ENCODE data around the gene QSOX1. TPM values are rescaled to one million over a fixed set of nuclear protein-coding genes. Genes with fewer than 3 reads are reported as not detected.

The QSOX1 gene
- polyA plus RNA-seq, 1 donor = 50.2 TPM

DNA sequence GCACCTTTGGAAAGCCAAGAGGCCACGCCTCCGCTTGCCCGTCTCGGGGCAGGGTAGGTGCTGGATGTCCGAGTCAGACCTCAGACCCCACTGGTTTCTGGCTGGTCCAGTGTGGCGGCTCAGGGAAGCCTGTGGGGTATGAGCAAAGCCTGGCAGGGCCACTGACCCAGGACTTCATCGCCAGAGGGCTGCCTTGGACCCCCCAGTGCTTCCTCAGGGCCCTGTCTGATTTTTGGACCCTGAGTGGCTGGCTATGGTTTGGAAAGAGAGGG is 95.8 kb downstream of the QSOX1 start:
- DNase-seq = no peak

DNA sequence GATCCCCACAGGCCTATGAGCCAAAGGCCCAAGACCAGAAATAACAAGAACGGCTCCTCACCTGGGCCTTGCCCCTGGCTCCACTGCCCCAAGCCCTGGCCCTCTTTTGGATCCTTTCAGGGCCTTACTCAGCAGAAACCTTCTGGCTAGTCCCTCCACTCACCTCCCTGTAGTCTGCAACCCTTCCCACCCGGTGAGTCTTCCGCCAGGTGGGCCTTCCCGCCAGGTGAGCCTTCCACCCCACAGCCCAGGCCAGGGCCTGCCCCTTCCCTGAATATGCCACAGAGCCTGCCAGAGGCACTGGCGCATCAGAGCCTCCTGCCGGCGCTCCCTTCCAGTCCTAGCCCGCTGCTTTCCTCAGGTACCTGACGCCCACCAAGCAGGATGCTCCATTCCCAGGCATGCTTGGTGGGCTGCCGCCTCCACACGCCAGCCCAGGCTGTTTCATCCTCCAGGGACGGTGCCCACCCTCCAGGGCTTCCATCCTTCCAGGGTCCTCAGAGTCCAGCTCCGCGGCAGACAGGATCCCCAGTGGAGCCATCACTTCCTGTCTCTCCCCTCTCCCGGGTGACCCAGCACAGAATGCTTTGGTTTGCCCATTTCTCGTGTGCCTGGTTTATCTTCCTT is 96.3 kb downstream of the QSOX1 start:
- DNase-seq = no peak

DNA sequence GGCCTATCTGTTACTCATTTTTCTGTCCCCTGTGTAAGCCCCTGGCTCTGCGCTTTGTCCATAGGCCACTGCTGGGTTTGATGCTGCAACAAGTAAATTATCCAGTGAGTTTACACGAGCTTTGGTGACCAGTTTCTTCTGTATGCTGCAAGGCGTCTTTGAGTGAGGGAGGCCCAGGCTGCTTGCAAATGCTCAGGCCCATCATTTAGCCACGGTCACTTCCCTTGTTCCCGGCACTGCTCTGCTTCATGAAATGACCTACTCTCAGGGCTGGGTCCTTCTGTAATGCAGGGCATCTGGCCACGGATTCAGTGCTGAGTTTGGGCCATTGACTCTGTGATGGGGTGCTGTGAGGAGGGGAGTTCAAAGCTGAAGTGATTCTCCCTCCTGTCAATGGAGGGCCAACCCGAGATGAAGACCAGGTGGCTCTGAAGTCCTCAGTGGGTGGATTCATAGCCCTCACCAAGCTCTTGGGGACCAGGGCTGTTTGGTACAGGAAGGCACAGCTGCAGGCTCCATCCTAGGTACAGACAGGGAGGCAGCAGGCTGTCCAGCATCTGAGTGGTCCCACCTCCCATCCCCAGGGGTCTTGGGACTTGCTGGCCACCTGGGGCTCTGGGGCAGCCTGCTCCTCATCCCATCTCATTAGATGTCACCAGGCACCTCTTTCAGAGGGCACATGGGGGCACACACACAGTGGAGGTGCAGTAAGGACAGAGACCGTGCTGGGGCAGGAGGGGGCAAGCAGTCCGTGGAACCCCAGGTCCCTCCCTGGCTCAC is 97.0 kb downstream of the QSOX1 start:
- DNase-seq = no peak

DNA sequence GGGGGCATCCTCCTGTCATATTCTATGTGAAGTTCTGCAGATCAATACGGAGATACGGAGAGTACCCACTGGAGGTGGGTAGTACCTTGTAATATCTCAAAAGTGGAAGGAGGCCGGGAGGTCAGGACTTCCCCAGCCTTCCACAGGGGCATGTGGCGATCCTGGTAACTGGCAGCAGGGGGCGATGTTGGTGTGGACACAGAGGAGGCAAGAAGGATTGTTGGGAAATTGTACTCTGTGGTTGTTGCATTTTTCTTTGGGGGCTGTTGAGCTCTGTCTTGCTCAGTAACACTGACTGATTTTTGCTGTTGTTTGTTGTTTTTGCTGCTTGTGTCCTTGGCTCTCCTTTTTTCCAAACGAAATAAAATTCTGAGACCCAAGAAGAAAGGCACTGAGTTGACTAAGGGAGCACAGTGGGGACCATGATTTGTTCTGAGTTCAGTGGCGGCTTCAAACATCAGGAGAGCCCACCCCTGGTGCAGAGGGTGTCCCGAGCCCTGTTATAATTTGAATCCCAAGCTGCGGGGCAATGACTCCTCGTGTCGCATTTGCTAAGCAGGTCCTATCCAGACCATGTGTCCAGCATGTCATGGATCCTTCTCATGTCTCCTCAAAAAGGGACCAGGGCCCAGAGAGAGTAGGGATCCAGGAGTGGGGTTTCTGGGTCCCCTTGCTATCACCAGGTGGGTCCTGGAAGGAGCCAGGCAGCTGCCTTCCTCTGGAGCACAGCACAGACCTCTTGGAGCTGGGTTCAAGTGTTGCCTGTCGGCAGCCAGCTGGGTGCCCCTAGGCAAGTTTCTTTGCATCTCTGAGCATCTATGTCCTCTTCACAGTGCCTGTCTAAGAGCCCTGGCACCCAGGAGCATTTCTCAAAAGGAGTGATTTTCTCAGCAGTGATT is 98.2 kb downstream of the QSOX1 start:
- DNase-seq = no peak

Other genes with a start within 250 kb of the QSOX1 start
- gene CEP350, start 200.1 kb upstream of the QSOX1 start, polyA plus RNA-seq (ENCODE audit: insufficient read length) = 36.8 TPM
- gene LHX4, start 75.4 kb downstream of the QSOX1 start, polyA plus RNA-seq (ENCODE audit: insufficient read length) = 4.6 TPM